NCI-H128 (cell line): Measurements from ENCODE around the gene KIF5C.

ENCODE experiments used
- DNase-seq: peaks from one replicate; lab custom pipeline; 2025; ENCODE audit not compliant: unreplicated experiment; lab: John Stamatoyannopoulos, UW

Gene KIF5C

DNA sequence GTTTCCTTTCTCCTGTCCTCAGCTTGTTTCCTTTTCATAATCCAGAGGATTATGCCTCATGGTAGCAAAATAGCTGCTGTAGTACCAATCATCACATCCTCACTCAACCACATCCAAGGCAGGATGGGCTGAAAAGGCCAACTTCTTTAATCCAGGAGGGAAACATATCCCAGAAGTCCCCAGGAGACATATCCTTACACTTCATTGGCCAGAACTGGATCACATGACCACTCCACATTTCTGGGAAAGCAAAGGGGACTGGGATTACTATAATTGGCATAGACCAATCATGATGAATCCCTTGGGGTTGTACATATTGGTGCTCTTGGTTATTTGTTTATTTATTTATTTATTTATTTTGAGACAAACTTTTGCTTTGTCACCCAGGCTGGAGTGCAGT lies 109.4 kb downstream of the KIF5C start:
- no peak for DNase-seq

DNA sequence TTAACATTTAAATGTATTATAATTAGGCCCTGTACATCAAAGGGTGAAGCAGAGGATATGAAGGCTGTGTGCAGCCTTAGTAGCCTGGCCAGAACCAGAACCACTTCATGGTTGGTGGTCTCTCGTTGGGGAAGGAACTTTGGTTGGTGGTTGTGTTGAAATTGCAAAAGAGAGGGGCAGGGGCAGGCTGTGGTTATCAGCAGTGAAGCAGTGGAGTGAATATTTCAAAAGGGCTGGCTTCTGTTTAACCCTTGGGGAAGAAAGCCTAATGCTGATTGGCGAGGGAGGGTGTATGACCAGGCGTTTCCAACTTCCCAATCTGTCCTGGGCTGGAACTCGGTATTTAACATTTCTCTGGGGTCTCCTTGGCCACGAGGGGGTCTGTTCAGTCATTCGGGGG lies 112.3 kb downstream of the KIF5C start:
- no peak for DNase-seq

DNA sequence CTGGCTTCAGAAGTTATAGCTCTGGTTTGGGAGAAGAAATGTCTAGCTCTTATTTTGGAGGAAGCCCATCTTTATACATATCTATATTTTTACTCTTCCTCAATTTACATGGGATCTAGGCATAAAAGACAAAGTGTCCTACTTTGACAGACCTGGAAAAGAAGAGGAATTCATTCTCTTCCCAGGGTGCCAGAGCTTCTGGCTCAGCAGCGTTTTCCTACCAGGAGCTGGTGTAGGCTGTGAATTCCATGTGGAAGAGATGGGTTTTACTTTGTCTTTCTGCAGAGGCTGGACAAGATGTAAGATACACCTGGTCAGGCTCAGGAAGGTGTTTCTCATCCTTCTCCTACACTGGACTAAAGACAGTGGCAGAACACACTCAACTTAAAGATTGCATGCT lies 113.3 kb downstream of the KIF5C start:
- no peak for DNase-seq

DNA sequence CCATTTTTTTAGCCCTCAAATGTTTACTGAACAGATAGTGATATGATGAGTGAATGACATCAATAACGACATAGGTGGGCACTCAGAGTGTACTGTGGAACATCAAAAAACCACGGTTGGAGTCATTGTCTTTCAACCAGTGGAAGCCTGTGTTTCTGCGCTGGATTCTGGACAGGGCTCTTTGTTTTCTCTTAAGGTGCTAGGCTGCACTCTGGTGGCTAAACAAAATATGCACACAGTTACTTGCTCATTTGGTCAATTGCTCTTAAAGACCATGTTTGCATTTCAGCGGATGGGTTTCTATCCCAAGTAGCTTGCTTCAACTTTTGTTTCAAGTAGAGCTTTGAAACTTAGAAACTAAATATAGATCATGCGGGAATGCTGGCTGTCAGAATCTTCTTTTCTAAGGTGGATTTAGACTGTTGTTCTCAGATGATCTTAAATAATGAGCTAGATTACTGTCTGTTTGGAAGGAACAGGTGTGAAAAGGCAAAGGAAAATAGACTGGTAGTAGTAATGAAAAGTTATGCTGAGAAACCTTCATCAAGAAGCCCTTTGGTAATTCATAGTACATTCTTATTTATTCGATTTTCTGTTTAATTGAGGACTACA lies 115.0 kb downstream of the KIF5C start:
- no peak for DNase-seq

DNA sequence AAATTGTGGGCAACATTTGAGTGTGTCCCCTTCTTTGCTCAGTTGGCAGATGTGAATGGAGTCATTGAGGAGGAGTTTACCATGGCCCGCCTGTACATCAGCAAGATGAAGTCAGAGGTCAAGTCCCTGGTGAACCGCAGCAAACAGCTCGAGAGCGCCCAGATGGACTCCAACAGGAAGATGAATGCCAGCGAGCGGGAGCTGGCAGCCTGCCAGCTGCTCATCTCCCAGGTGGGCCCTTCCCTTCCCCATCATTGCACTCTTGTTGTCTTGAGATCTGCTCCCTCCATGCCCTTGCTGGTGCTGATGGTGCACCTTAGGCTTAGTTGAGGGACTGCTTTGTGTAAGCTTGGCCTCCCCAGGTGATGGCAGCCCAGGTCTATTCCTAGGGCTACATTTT lies 115.9 kb downstream of the KIF5C start:
- no peak for DNase-seq

DNA sequence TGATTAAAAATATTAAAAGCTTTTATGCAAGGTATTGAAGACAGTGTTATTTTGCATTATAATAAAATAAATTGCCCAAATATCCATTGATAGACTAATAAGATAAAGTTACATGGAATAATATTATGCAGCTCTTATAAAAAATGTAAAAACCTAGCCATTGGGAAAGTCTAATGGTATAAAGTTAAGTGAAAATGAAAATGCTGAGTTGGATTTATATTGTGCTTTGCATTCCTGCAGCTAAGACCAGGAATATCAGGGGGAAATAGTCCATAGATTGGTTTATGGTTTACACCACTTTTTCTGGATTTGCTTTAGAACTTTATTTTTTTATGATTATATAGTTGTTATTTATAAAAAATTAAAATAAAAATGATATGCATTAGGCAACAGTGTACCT lies 117.4 kb downstream of the KIF5C start:
- no peak for DNase-seq

DNA sequence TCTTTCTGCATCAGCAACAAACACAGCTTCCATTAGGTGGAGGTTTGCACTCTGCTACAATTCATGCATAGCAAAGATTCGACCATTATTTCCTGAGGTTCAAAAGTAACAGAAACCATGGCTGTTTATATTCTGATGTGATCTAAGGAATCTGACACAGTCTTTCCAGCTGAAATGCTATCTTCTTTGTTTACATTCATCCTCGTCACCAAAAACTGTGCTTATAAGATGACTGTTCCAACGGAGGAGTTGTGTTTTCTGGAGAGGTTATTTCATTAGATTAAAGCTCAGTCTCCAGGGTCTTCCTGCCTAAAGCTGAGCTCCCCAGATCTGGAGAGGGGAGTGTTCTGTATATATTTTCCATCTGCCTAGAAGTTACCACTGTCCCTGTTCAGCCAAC lies 118.3 kb downstream of the KIF5C start:
- DNase-seq = no peak

DNA sequence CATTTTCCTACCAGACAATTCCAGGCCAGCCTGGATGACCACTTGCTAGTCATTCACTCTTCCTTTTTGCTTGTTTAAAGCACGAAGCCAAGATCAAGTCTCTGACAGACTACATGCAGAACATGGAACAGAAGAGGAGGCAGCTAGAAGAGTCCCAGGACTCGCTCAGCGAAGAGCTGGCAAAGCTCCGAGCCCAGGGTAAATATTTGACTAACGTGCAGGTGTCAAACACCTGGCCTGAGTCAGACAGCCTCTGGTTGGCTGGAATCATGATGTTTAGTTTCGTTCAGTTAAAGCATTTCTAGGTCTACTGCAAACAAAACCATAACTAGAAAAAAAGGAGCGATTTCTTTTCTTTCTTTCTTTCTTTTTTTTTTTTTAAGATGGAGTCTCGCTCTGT lies 119.3 kb downstream of the KIF5C start:
- DNase-seq = no peak

DNA sequence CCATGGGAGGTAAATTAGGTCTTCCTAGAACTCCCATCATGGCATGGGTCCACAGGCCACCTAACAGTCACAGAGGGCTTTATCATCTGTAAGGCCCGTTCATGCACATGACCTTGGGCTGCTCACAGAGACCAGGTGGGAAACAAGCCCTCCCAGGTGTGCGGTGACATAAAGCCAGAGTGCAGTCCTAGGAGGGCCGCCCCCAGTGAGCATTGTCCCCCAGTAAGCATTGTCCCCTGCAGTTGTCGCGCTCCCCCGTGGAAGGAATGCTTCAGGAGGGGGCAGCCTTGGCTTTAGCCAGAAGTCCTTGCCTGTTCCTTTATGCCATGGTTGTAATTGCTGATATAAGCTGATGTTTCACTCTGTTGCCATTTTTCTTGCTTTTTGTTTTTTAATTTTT lies 121.8 kb downstream of the KIF5C start:
- DNase-seq = no peak

DNA sequence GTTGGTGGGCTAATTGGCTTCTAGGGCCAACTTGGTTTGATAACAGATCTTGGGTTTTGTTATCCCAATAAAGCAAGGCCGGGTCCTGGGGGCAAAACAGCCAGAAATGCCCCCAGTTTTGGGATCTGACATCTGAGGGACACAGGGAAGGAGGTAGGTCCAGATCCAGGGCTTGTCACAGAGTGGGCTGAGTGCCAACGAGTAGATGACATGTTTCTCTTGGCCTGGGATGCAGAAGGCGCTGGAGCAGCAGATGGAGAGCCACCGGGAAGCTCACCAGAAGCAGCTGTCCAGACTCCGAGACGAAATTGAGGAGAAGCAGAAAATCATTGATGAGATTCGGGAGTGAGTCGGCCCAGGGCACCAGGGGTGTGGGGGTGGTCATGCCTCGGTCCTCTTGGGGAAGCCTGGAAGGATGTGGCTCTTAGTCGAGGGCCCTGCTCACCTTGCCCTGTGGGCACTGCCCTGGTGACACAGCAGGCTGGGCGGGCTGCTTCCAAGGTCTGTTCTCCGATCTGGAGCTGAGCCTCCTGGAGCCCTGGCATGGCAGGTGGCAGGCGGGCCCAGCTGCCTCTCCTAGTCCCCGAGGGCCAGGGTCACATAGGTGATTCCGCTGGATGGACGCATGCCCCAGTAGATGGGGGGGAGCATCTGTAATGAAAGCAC lies 123.3 kb downstream of the KIF5C start:
- no peak for DNase-seq

DNA sequence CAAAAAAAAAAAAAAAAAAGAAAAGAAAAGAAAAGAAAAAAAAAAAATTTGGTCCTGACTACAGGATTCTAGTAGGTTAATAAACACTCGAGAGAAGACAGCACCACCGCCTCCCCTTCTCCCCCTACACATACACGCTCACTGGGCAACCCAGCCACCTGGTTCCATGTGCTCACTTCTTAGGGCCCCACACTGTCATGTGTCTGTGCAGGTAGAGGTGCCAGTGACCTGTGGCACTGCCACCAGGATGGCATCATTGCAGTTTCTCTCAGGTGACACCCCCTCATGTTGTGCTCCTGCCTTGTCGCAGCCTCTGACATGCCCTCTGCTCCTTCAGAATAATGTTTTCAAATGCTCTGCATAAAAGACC lies 123.8 kb downstream of the KIF5C start:
- no peak for DNase-seq

DNA sequence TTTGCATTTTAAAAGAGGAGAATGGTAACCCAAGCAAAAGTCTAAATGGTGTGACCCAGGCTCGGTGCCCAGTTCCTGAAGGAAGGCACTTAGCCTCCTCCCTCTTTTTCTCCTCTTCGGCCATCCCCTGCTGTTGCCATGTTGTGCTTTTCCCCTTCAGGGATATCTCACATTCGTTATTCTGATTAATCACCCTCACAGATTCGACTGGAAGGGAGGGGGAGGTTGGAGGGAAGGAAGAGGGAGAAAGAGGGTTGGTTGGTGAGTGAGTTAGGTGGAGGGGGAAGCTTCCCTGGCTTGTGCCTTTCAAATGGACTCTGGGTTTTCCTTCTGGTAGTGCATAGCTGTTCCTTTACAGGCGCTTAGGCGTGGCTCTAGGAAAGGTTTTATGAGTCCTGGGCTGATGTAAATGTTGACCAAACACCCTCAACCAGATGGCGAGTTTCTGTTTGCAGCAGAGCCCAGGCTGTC lies 124.5 kb downstream of the KIF5C start:
- DNase-seq = no peak

DNA sequence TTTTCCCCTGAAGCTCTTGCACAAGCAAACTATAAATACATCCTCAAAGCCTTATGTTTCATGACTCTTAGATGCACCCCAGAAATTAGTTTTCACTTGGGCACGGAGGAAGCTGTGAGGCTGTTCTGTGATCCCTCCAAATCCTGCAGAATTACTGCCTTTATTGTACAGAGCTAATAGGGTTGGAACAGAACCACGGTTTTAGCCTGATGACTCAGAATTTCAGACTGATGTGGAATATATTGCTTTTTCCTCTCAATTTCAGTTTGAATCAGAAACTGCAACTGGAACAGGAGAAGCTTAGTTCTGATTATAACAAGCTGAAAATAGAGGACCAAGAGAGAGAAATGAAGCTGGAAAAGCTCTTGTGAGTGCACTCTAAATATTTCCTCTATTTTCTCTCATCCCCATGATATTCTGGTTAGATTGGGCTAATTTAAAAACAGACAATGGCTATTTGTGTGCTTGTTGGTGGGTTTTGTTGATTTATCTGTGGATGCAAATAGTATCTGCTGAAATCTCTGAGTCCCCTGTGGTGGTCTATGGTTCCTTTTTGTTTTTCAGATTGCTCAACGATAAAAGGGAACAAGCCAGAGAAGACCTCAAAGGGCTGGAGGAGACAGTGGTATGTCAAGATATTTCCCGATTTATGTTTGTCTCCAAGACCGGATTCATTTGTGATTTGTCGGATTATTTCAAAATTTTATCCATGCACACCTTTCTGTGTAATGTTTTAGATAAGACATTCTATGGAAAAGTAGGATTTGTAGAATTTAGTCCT lies 125.3 kb downstream of the KIF5C start:
- no peak for DNase-seq

DNA sequence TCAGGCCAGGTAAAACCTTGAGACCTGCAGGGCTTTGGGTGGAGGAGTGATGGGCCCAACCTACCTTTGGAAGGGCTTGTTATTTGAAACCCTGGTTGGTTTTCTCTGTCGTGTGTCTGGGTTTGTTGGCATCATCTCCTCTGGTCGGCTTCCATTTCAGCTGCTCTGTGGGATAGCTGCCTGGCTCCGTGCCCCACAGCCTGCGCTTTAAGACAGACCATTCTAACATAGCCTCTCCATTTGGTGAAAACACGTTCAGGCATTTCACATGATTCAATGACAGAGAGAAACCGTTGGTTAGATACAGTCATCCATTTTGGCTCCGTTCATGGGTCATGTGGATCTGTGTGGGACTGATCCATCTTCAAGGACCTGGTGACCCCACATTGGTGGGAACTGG lies 126.5 kb downstream of the KIF5C start:
- no peak for DNase-seq

DNA sequence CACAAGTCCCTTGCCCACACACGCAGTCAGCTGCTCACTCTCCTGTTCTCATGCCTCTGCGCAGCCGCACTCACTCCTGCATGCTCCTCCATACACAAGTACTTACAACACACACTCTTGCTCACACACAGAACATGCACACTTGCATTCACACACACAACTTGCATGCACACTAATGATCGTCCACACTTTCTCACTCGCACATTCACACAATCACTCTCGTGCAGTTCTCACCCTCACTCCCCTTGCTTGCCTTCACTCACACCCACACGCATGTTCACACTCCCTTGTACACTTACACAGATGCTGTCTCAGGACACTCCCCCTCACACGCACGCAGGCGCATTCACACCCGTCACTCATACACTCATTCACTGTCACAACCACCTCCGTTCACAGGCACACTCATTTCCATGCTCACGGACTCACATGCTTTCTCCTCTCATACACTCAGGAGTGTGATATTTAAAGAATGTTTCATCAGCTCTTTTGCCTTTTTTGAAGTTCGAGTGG lies 127.4 kb downstream of the KIF5C start:
- no peak for DNase-seq

DNA sequence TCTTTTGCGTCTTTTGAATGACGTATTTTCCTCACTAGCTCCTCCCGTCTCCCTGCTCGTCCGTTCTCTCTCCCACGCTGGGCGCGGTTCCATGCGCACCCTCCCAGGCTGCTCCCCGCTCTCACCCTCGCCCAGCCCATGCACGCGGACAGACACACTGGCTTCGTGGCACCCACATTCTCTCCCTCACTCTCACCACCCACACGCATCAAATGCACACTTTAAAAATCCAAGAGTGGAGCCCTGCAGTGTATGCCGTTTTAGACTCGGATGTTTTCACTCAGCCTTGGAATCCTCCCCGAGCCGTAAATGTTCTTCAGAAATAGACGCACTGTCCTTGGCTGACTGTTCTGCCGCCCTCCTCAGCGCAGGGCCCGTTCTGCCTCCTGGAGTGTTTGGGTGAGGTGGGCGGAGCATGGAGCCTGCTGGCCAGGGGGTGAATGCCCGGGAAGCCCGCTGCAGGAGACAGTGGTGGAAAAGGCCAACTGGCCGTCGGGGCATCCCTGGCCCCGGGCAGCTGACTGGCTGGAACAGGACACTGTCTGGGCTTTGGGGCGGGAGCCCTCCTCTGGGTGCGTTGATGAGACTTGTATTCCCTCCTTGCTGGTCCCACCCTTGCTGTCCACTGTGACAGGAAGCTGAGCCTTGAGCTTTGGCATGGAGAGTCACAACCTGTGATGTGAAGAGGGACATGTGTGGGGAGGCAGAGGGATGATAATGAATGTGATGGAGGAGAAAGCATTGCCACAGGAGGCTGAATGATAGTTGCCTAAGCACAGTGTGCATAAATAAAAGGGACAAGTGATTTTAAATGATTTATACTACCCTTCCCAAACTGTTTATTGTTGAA lies 128.1 kb downstream of the KIF5C start:
- no peak for DNase-seq

DNA sequence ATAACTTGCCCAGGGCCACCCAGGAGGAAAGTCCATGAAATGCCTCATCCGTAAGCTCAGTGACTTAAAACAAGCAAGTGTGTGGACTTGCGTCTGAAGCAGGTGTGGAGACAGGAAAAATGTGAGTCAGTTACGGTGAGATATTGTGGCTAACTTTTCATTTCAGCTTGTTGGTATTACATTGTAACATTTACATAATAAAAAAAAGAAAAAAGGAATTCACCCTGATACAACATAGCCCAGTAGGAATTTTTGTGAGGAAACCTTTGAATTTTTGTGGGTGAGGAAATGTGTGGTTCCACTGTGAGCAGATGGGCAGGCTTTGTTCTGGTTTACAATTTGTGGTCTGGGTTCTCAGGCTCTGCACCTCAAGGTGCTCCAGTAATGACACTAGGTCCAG lies 129.8 kb downstream of the KIF5C start:
- no peak for DNase-seq

DNA sequence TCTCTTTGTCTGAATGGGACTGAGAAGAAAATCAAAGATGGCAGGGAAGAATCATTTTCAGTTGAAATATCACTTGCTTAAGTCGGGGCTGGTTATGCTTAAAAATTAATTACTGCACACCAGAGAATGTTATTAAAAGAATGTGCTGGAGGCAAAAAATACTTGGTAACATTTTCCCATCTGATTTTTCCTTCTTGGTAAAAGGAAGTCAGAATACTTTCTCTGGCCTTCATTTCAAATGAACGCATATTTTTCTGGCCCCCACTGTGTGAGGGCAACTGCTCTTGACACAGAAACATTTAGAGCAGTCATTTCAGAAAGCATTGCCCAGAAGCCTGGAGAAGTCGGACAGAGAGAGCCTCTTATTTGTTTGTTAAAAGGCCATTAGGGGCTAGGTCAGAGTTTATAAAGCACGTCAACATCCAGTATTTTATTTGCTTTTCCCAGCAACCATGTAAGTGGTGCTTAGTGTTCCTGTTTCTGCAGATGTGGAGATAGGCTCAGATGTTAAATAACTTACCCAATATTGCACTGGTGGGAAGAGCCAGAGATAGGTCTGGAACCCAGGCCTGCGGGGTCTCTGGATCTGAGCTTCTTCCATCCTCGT lies 130.5 kb downstream of the KIF5C start:
- no peak for DNase-seq

DNA sequence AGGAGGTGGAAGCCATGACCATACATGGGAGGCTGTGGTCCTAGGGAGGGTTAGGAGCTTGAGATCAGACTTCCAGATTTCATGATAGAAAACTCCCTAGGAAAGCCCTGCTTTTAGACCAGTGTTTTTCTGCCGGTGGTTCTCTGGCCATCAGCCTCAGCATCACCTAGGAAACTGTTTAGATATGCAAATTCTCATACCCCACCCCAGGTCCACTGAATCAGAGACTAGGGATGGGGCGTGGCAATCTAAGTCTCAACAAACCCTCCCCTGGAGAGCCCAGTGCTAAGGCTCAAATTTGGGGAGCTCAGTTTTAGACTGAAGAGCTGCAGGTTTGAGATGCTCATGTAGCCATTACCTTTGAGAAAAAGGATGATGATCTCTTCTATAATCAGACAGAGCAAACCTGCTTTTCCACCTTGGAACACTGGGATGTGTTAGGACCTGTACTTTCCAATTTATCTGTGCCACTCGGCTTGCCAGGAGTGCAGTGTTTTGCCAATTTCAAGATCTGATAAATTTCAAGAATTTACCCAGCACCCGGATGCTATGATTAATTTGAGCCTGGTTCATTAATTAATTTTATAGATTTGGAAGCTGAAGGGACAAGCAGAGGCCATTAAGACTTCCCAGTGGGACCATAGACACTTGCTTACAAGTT lies 132.0 kb downstream of the KIF5C start:
- DNase-seq = no peak

DNA sequence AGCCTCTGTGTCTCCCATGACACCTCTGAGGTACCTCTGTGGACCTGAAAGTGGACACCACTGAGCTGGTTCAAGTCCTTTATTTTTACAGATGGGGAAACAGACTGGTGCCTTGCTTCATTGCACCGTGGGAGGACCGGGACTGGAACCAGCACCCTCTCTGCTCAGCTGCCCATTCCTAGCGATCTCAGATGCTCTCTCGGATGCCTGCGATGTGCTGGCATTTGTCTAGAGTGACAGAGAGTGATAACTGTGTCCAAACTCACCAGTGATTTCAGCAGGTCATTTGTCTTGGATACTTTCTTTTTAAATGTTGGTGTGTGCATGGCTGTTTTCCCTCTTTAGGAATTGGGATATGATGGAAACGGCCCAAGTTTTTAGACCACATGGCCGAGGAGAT lies 133.4 kb downstream of the KIF5C start:
- DNase-seq = no peak
